Osteocyte (in vitro differentiated cells): ENCODE data around the gene SP3. TPM values are rescaled to one million over a fixed set of nuclear protein-coding genes. Genes with fewer than 3 reads are reported as not detected.

ENCODE experiments used
- DNase-seq: peaks from one replicate; pipeline ENCODE4 v3.0.0; 2021; ENCODE audit warnings: mixed read lengths; ENCODE audit not compliant: unreplicated experiment; ENCODE audit errors: extremely low spot score
- H3K27ac Mint-ChIP-seq: one replicate; pipeline ENCODE4 v1.8.0; 2021; ENCODE audit warnings: mild to moderate bottlenecking, mixed read lengths; ENCODE audit not compliant: unreplicated experiment
- H3K27me3 Mint-ChIP-seq: one replicate; pipeline ENCODE4 v1.8.0; 2021; ENCODE audit warnings: mixed read lengths; ENCODE audit not compliant: unreplicated experiment
- H3K36me3 Mint-ChIP-seq: one replicate; pipeline ENCODE4 v1.8.0; 2021; ENCODE audit warnings: mixed read lengths; ENCODE audit not compliant: unreplicated experiment
- H3K4me1 Mint-ChIP-seq: one replicate; pipeline ENCODE4 v1.8.0; 2021; ENCODE audit warnings: mixed read lengths; ENCODE audit not compliant: unreplicated experiment
- H3K4me3 Mint-ChIP-seq: one replicate; pipeline ENCODE4 v1.8.0; 2021; ENCODE audit warnings: mild to moderate bottlenecking, moderate library complexity, mixed read lengths; ENCODE audit not compliant: unreplicated experiment
- H3K9me3 Mint-ChIP-seq: one replicate; pipeline ENCODE4 v1.8.0; 2021; ENCODE audit warnings: mixed read lengths; ENCODE audit not compliant: unreplicated experiment
- CTCF ChIP-seq: fragments of 200-600 bp; sonication (generic); IDR thresholded peaks from 2 replicates; pipeline ENCODE4 v1.5.0; 2021; ENCODE audit warnings: antibody characterized with exemption, mild to moderate bottlenecking, moderate library complexity
- total RNA-seq: library from RNA; stranded (reverse); gene quantifications from 2 replicates; pipeline ENCODE4 v1.2.1, GENCODE V29; 2021

The SP3 gene
- total RNA-seq, 1 donor from 2014 or later, result 80.3 TPM

- no peak for DNase-seq
- no peaks in the 10 kb centered on the region for H3K9me3 Mint-ChIP-seq
- TF ChIP-seq CTCF, result no peak
- peaks cover 17% of the 10 kb centered on the region for H3K27me3 Mint-ChIP-seq
- H3K27ac Mint-ChIP-seq, result no peak overlapping the region
- H3K36me3 Mint-ChIP-seq, result no peaks in the 10 kb centered on the region
- peaks cover 13% of the 10 kb centered on the region for H3K4me1 Mint-ChIP-seq
- no peak overlapping the region for H3K4me3 Mint-ChIP-seq
Observed at GRCh38 chr2:174002679-174003078, 37.5 kb upstream of the SP3 start.

- H3K36me3 Mint-ChIP-seq, result no peaks in the 10 kb centered on the region
- peaks cover 17% of the 10 kb centered on the region for H3K27me3 Mint-ChIP-seq
- no peak overlapping the region for H3K4me3 Mint-ChIP-seq
- H3K27ac Mint-ChIP-seq, result no peak overlapping the region
- H3K4me1 Mint-ChIP-seq, result peaks cover 5% of the 10 kb centered on the region
- DNase-seq, result no peak
- TF ChIP-seq CTCF, result no peak
- H3K9me3 Mint-ChIP-seq, result no peaks in the 10 kb centered on the region
Observed at GRCh38 chr2:174001107-174001506, 35.9 kb upstream of the SP3 start.

- H3K27me3 Mint-ChIP-seq, result peaks cover 23% of the 10 kb centered on the region
- no peaks in the 10 kb centered on the region for H3K36me3 Mint-ChIP-seq
- H3K4me1 Mint-ChIP-seq, result peaks cover under 1% of the 10 kb centered on the region
- no peak for DNase-seq
- no peak for TF ChIP-seq CTCF
- H3K4me3 Mint-ChIP-seq, result no peak overlapping the region
- H3K9me3 Mint-ChIP-seq, result no peaks in the 10 kb centered on the region
- H3K27ac Mint-ChIP-seq, result no peak overlapping the region
Observed at GRCh38 chr2:173999724-174000123, 34.6 kb upstream of the SP3 start.

GRCh38 chr2:173999272-173999671 is 34.1 kb upstream of the SP3 start:
- H3K4me1 Mint-ChIP-seq, result no peaks in the 10 kb centered on the region
- no peak for TF ChIP-seq CTCF
- DNase-seq, result no peak
- no peaks in the 10 kb centered on the region for H3K9me3 Mint-ChIP-seq
- peaks cover 28% of the 10 kb centered on the region for H3K27me3 Mint-ChIP-seq
- no peak overlapping the region for H3K4me3 Mint-ChIP-seq
- H3K27ac Mint-ChIP-seq, result no peak overlapping the region
- H3K36me3 Mint-ChIP-seq, result no peaks in the 10 kb centered on the region

GRCh38 chr2:173998386-173998785 is 33.2 kb upstream of the SP3 start:
- no peaks in the 10 kb centered on the region for H3K9me3 Mint-ChIP-seq
- no peaks in the 10 kb centered on the region for H3K4me1 Mint-ChIP-seq
- TF ChIP-seq CTCF, result no peak
- no peak for DNase-seq
- H3K36me3 Mint-ChIP-seq, result no peaks in the 10 kb centered on the region
- H3K27ac Mint-ChIP-seq, result no peak overlapping the region
- peaks cover 37% of the 10 kb centered on the region for H3K27me3 Mint-ChIP-seq
- no peak overlapping the region for H3K4me3 Mint-ChIP-seq
